Limb (tissue), 2 donors: Measurements from ENCODE around the gene USP17L30.
"Not testable (repeated sequence)": the region's sequence is repeated elsewhere in the genome, so short reads cannot be mapped to it uniquely, and the experiment has no call there.

ENCODE experiments used
- DNase-seq, 2 donors: peaks; one replicate each; pipeline ENCODE4 v3.0.0-alpha.2; 2016; ENCODE audit errors: extremely low spot score in 2 of 2

USP17L30 gene

GRCh38 chr4:9362829-9363228 is at the start of gene USP17L30:
Gene USP17L30, plus strand, starts transcription at chr4:9363129. Its CDS starts 0 bp downstream, at chr4:9363129.
- DNase-seq: not testable (repeated sequence)

GRCh38 chr4:9324191-9324590 is 38.7 kb upstream of the USP17L30 start:
- DNase-seq: not testable (repeated sequence)

GRCh38 chr4:9324865-9325264 is 38.1 kb upstream of the USP17L30 start, which contains the start of gene USP17L24:
Gene USP17L24, plus strand, starts transcription at chr4:9325165. Its CDS starts 0 bp downstream, at chr4:9325165.
- DNase-seq: not testable (repeated sequence)

- not testable (repeated sequence) for DNase-seq
Observed at GRCh38 chr4:9329611-9330010, 33.3 kb upstream of the USP17L30 start, which contains the start of gene USP17L25. Gene USP17L25, plus strand, starts transcription at chr4:9329911. Its CDS starts 0 bp downstream, at chr4:9329911.

- DNase-seq: not testable (repeated sequence)
Observed at GRCh38 chr4:9334358-9334757, 28.6 kb upstream of the USP17L30 start, which contains the start of gene USP17L26. Gene USP17L26, plus strand, starts transcription at chr4:9334658. Its CDS starts 0 bp downstream, at chr4:9334658.

- not testable (repeated sequence) for DNase-seq
Observed at GRCh38 chr4:9339103-9339502, 23.8 kb upstream of the USP17L30 start, which contains the start of gene USP17L5. Gene USP17L5, plus strand, starts transcription at chr4:9339403. Its CDS starts 0 bp downstream, at chr4:9339403.

GRCh38 chr4:9343848-9344247 is 19.1 kb upstream of the USP17L30 start, which contains the start of gene USP17L27:
Gene USP17L27, plus strand, starts transcription at chr4:9344148. Its CDS starts 0 bp downstream, at chr4:9344148.
- DNase-seq: not testable (repeated sequence)

- DNase-seq: not testable (repeated sequence)
Observed at GRCh38 chr4:9348593-9348992, 14.3 kb upstream of the USP17L30 start, which contains the start of gene USP17L28. Gene USP17L28, plus strand, starts transcription at chr4:9348893. Its CDS starts 0 bp downstream, at chr4:9348893.

GRCh38 chr4:9350866-9351265 is 12.1 kb upstream of the USP17L30 start:
- not testable (repeated sequence) for DNase-seq

GRCh38 chr4:9353338-9353737 is 9.6 kb upstream of the USP17L30 start, which contains the start of gene USP17L29:
Gene USP17L29, plus strand, starts transcription at chr4:9353638. Its CDS starts 0 bp downstream, at chr4:9353638.
- DNase-seq: not testable (repeated sequence)

- not testable (repeated sequence) for DNase-seq
Observed at GRCh38 chr4:9379881-9380280, 17.0 kb downstream of the USP17L30 start.

GRCh38 chr4:9381012-9381534 is 18.1 kb downstream of the USP17L30 start:
- peak in 1 of 2 donors; percentile 57 for DNase-seq

- no peak for DNase-seq
Observed at GRCh38 chr4:9384126-9384525, 21.2 kb downstream of the USP17L30 start.

- DNase-seq: not testable (repeated sequence)
Observed at GRCh38 chr4:9389001-9389400, 26.1 kb downstream of the USP17L30 start.

GRCh38 chr4:9405774-9406173 is 42.8 kb downstream of the USP17L30 start:
- not testable (repeated sequence) for DNase-seq

- not testable (repeated sequence) for DNase-seq
Observed at GRCh38 chr4:9406491-9406890, 43.6 kb downstream of the USP17L30 start.

- no peak for DNase-seq
Observed at GRCh38 chr4:9409793-9410192, 46.9 kb downstream of the USP17L30 start.
